ENCODE data around the gene DMRTC2. TPM values are rescaled to one million over a fixed set of nuclear protein-coding genes. Genes with fewer than 3 reads are reported as not detected.
"Not testable (repeated sequence)": the region's sequence is repeated elsewhere in the genome, so short reads cannot be mapped to it uniquely, and the experiment has no call there.

The DMRTC2 gene
- total RNA-seq, 4 donors from 2014 or later: not detected

DNA sequence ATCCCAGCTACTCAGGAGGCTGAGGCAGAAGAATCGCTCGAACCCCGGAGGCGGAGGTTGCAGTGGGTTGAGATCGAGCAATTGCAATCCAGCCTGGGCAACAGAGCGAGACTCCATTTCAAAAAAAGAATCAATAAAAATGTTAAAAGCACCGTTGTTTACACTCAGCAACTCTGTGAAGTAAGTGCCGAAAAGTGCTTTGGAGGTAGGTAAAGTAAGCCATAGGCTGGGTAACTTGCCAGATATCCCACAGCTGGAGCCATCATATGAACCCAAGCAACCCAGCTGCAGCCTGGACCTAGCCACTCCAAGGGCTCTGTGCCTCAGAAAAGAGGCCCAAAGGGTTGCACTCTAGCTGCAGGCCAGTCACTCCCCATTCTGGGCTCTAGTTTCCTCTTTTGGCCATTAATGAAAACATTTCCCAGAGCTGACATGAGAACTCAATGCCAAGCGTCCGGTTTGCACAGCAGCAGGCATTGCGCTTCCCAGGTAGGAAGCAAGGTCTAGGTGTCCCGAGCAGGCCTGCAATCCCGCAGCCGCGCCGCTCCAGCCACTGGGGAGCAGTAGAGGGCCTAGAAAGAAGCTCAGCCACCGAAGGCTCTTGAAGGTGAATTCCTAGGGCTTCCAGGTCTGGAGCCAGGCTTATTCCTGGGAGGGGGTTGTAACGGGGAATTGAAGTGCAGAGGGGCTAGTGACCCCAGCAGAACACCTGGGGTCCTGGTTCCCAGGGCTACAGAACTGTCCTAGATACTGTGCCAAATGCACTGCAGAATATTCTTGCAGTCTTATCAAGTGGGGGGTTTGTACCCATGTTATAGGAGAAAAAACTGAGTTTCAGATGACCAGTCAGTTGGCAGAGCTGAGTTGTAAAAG is 28.2 kb downstream of the DMRTC2 start:
- WGBS, 2 donors: 56 to 57% methylated on average over 18 of the region's 18 CpGs
- no peak for TF ChIP-seq POLR2A (IDR thresholded peaks at IDR 0.05)
- TF ChIP-seq, protein P1, sequence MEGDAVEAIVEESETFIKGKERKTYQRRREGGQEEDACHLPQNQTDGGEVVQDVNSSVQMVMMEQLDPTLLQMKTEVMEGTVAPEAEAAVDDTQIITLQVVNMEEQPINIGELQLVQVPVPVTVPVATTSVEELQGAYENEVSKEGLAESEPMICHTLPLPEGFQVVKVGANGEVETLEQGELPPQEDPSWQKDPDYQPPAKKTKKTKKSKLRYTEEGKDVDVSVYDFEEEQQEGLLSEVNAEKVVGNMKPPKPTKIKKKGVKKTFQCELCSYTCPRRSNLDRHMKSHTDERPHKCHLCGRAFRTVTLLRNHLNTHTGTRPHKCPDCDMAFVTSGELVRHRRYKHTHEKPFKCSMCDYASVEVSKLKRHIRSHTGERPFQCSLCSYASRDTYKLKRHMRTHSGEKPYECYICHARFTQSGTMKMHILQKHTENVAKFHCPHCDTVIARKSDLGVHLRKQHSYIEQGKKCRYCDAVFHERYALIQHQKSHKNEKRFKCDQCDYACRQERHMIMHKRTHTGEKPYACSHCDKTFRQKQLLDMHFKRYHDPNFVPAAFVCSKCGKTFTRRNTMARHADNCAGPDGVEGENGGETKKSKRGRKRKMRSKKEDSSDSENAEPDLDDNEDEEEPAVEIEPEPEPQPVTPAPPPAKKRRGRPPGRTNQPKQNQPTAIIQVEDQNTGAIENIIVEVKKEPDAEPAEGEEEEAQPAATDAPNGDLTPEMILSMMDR (IDR thresholded peaks at IDR 0.05): no peak
- intact Hi-C loops (cut with DNase I; ENCODE audit: low total_unique reads): loop anchor here (5.0 kb wide), 1 partner anchor 74 kb away; no protein-coding TSS in a partner anchor
- DNase-seq (ENCODE audit: low spot score in 2 of 2): no peak
- no peak overlapping the region for H3K4me3 ChIP-seq (ENCODE audit: low read depth, poor library complexity, severe bottlenecking)

DNA sequence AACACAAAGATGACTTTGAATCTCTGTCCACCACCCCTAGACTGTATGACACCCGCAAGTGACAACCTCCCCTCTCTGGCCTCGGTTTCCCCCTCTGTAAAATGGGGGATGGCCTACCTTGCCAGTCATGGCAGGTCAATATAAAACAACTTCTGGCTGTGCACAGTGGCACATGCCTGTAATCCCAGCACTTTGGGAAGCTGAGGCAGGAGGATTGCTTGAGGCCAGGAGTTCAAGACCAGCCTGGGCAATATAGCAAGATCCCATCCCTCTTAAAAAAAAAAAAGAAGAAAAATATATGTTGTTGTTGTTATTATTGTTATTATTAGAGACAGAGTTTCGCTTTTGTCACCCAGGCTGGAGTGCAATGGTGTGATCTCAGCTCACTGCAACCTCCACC is 31.1 kb downstream of the DMRTC2 start:
- DNase-seq (ENCODE audit: low spot score in 2 of 2); intact Hi-C loops (cut with DNase I; ENCODE audit: low total_unique reads); H3K4me3 ChIP-seq (ENCODE audit: low read depth, poor library complexity, severe bottlenecking): not testable (repeated sequence)
- 87 to 89% methylated on average over 3 of the region's 3 CpGs for WGBS, 2 donors

GRCh38 chr19:41876847-41877832 is 32.3 kb downstream of the DMRTC2 start, which contains the start of gene CD79A:
TSS of gene CD79A (plus strand) at chr19:41877279. CDS start at chr19:41877305, 26 bp downstream.
- intact Hi-C loops (cut with DNase I; ENCODE audit: low total_unique reads): no loop called here
- DNase-seq (ENCODE audit: low spot score in 2 of 2): no peak
- no peak for TF ChIP-seq POLR2A (IDR thresholded peaks at IDR 0.05)
- TF ChIP-seq, protein P1 (IDR thresholded peaks at IDR 0.05): no peak
- 73 to 75% methylated on average over 9 of the region's 9 CpGs for WGBS, 2 donors
- no peak within 1 kb of the TSS for H3K4me3 ChIP-seq (ENCODE audit: low read depth, poor library complexity, severe bottlenecking)

DNA sequence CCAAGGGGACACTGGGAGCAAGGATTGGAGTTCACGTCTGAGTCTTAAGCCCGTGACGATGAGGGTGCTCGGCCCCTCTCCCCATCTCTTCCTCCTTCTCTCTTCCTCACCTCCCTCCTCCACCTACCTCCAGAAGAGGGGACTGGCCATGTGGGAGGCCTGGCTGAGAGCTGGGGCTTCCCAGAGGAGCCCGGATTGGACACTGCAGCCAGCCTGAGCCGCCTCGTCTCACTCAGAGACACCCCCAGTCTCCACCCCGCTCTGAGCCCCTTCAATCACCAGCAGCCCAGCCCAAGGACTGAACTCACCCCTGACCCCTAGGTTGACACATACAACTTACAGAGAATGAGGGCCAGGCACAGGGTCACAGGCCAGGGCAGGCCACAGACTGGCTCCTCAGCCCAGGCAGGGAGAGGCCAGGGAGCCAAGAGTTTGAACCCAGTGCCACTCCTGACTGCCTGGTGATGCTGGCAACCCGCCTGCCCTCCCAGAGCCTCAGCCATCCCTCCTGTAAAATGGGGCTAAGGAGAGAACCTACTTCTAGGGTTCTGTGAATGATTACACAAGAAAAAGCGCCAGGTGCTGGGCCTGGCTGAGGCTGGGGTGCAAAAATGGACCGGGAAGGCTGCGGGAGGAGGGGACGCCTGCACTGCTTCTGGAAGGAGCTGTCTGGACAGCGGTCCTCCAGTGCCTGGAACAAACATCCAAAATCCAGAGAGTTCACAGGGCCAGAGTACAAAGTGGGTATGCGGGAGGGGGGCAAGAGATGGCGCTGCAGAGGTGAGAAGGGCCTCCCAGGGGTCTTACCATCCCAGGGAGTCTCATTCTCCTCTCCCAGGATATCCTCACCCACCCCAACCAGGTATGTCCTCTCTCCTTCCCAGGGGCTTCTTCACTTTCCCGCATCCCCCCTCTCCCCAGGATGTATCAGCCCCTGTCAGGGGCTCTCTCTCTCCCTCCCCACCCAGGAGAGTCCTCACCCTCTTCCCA is 33.4 kb downstream of the DMRTC2 start:
- intact Hi-C loops (cut with DNase I; ENCODE audit: low total_unique reads): no loop called here
- no peak for TF ChIP-seq POLR2A (IDR thresholded peaks at IDR 0.05)
- TF ChIP-seq, protein P1 (IDR thresholded peaks at IDR 0.05): no peak
- no peak for DNase-seq (ENCODE audit: low spot score in 2 of 2)
- H3K4me3 ChIP-seq (ENCODE audit: low read depth, poor library complexity, severe bottlenecking): no peak overlapping the region
- 75 to 77% methylated on average over 17 of the region's 17 CpGs for WGBS, 2 donors

DNA sequence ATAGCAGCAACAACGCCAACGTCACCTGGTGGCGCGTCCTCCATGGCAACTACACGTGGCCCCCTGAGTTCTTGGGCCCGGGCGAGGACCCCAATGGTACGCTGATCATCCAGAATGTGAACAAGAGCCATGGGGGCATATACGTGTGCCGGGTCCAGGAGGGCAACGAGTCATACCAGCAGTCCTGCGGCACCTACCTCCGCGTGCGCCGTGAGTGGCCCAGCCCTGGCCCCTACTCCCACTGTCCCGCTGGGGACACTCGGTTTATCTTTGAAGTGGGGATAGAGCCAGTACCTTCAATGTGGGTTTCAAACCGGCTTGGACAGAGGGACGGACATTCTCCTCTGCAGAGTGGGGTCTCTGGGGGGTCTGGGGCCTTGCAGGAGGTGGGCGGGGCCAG is 34.2 kb downstream of the DMRTC2 start:
- intact Hi-C loops (cut with DNase I; ENCODE audit: low total_unique reads): no loop called here
- H3K4me3 ChIP-seq (ENCODE audit: low read depth, poor library complexity, severe bottlenecking): no peak overlapping the region
- TF ChIP-seq, protein P1 (IDR thresholded peaks at IDR 0.05): no peak
- TF ChIP-seq POLR2A (IDR thresholded peaks at IDR 0.05): no peak
- WGBS, 2 donors: 87 to 89% methylated on average over 21 of the region's 21 CpGs
- no peak for DNase-seq (ENCODE audit: low spot score in 2 of 2)
